Embryonic facial prominence (tissue), 1 donor: ENCODE results near the gene INF2.
"Not testable (repeated sequence)": the region's sequence is repeated elsewhere in the genome, so short reads cannot be mapped to it uniquely, and the experiment has no call there.

Source experiments
- DNase-seq: peaks from one replicate; pipeline ENCODE4 v3.0.0-alpha.2; 2016; ENCODE audit errors: extremely low spot score

INF2 gene

GRCh38 chr14:104734991-104735779 lies 45.8 kb downstream of the INF2 start:
- DNase-seq = no peak

- DNase-seq = no peak
These were observed 46.6 kb downstream of the INF2 start for GRCh38 chr14:104735830-104736642.

- no peak for DNase-seq
These were observed 49.1 kb downstream of the INF2 start for GRCh38 chr14:104738375-104739019.

- no peak for DNase-seq
These were observed 49.6 kb downstream of the INF2 start for GRCh38 chr14:104739026-104739425.

GRCh38 chr14:104739546-104740516 lies 50.4 kb downstream of the INF2 start:
- DNase-seq = no peak

GRCh38 chr14:104741108-104741802 lies 51.8 kb downstream of the INF2 start:
- DNase-seq = no peak

GRCh38 chr14:104741803-104742251 lies 52.4 kb downstream of the INF2 start:
- DNase-seq = no peak

GRCh38 chr14:104742586-104743455 lies 53.4 kb downstream of the INF2 start:
- DNase-seq = no peak

GRCh38 chr14:104743461-104744380 lies 54.3 kb downstream of the INF2 start:
- DNase-seq = no peak

GRCh38 chr14:104744484-104744883 lies 55.1 kb downstream of the INF2 start:
- DNase-seq = no peak

GRCh38 chr14:104745431-104745830 lies 56.0 kb downstream of the INF2 start:
- no peak for DNase-seq

- no peak for DNase-seq
These were observed 56.7 kb downstream of the INF2 start for GRCh38 chr14:104746071-104746545.

- no peak for DNase-seq
These were observed 57.6 kb downstream of the INF2 start for GRCh38 chr14:104746934-104747481.

GRCh38 chr14:104747876-104748275 lies 58.5 kb downstream of the INF2 start:
- no peak for DNase-seq

GRCh38 chr14:104749111-104749649 lies 59.8 kb downstream of the INF2 start:
- DNase-seq = no peak

- DNase-seq = no peak
These were observed 60.8 kb downstream of the INF2 start for GRCh38 chr14:104750056-104750752.

- not testable (repeated sequence) for DNase-seq
These were observed 61.3 kb downstream of the INF2 start for GRCh38 chr14:104750753-104751057.
